Mesenchymal stem cell (in vitro differentiated cells and primary cell): ENCODE results near the gene RNGTT.

Experiments
- DNase-seq: peaks from one replicate; pipeline ENCODE4 v3.0.0-alpha.2; 2013
- H2AFZ ChIP-seq: one replicate; pipeline ENCODE4 v1.6.1; 2013; ENCODE audit warnings: low read depth, mild to moderate bottlenecking, control low read depth, inconsistent platforms, low read length, moderate library complexity
- H2AK5ac ChIP-seq: 2 replicates; pipeline ENCODE4 v1.6.1; 2013; ENCODE audit warnings: low read length, moderate library complexity, mild to moderate bottlenecking, inconsistent platforms; ENCODE audit not compliant: severe bottlenecking
- H2BK120ac ChIP-seq: one replicate; pipeline ENCODE4 v1.6.1; 2013; ENCODE audit warnings: low read depth, mild to moderate bottlenecking, inconsistent platforms, low read length, moderate library complexity
- H2BK12ac ChIP-seq, 2 experiments: one replicate each; pipeline ENCODE4 v1.6.1; 2013; ENCODE audit warnings: inconsistent platforms in 2 of 2, low read length in 2 of 2, mild to moderate bottlenecking in 2 of 2, moderate library complexity in 2 of 2, control low read depth in 1 of 2
- H2BK15ac ChIP-seq: one replicate; pipeline ENCODE4 v1.6.1; 2013; ENCODE audit warnings: mild to moderate bottlenecking, low read depth, inconsistent platforms; ENCODE audit not compliant: poor library complexity, severe bottlenecking
- H2BK5ac ChIP-seq: 2 replicates; pipeline ENCODE4 v1.6.1; 2013; ENCODE audit warnings: low read depth, mild to moderate bottlenecking, low read length, control low read depth, inconsistent platforms; ENCODE audit not compliant: poor library complexity, severe bottlenecking
- H3K14ac ChIP-seq, 2 experiments: one replicate each; pipeline ENCODE4 v1.6.1; 2013; ENCODE audit warnings: inconsistent platforms in 2 of 2, low read length in 2 of 2, control low read depth in 1 of 2, mild to moderate bottlenecking in 1 of 2, moderate library complexity in 1 of 2
- H3K18ac ChIP-seq, 2 experiments: one replicate each; pipeline ENCODE4 v1.6.1; 2013; ENCODE audit warnings: inconsistent platforms in 2 of 2, low read length in 2 of 2, control low read depth in 1 of 2, low read depth in 1 of 2, mild to moderate bottlenecking in 1 of 2
- H3K23ac ChIP-seq, 2 experiments: one replicate each; pipeline ENCODE4 v1.6.1; 2013; ENCODE audit warnings: inconsistent platforms in 2 of 2, low read length in 2 of 2, mild to moderate bottlenecking in 2 of 2, moderate library complexity in 2 of 2, control low read depth in 1 of 2
- H3K27ac ChIP-seq: 2 replicates; pipeline ENCODE4 v1.5.1; 2013; ENCODE audit warnings: mild to moderate bottlenecking, moderate library complexity, low read length, control low read depth, inconsistent platforms; ENCODE audit not compliant: poor library complexity, severe bottlenecking
- H3K27me3 ChIP-seq, 2 experiments: 2 replicates each; pipeline versions ENCODE4 v1.6.1 to v1.7.0; 2013; ENCODE audit warnings: low read length in 2 of 2, mild to moderate bottlenecking in 2 of 2, moderate library complexity in 2 of 2, control low read depth in 1 of 2, inconsistent platforms in 1 of 2; ENCODE audit not compliant: control insufficient read depth in 1 of 2, insufficient read depth in 1 of 2
- H3K36me3 ChIP-seq, 2 experiments: 2 replicates each; pipeline versions ENCODE4 v1.6.1 to v1.7.0; 2013; ENCODE audit warnings: low read length in 2 of 2, control low read depth in 1 of 2, inconsistent platforms in 1 of 2, low read depth in 1 of 2, mild to moderate bottlenecking in 1 of 2; ENCODE audit not compliant: insufficient read depth in 2 of 2, control insufficient read depth in 1 of 2
- H3K4ac ChIP-seq, 2 experiments: one replicate each; pipeline ENCODE4 v1.6.1; 2013; ENCODE audit warnings: inconsistent platforms in 2 of 2, low read length in 2 of 2, mild to moderate bottlenecking in 2 of 2, moderate library complexity in 2 of 2, control low read depth in 1 of 2, low read depth in 1 of 2
- H3K4me1 ChIP-seq: 2 replicates; pipeline ENCODE4 v1.6.1; 2013; ENCODE audit warnings: low read depth, low read length, control low read depth; ENCODE audit not compliant: control insufficient read depth, insufficient read depth
- H3K4me2 ChIP-seq: 2 replicates; pipeline ENCODE4 v1.6.1; 2013; ENCODE audit warnings: low read length, mild to moderate bottlenecking, inconsistent platforms; ENCODE audit not compliant: poor library complexity, severe bottlenecking
- H3K4me3 ChIP-seq, 2 experiments: 2 replicates each; pipeline versions ENCODE4 v1.5.1 to v1.7.0; 2013; ENCODE audit warnings: low read length in 2 of 2, mild to moderate bottlenecking in 2 of 2, control low read depth in 1 of 2, low read depth in 1 of 2; ENCODE audit not compliant: insufficient read depth in 1 of 2
- H3K79me1 ChIP-seq: replicated peaks from 2 replicates; pipeline ENCODE4 v1.6.1; 2013; ENCODE audit warnings: mild to moderate bottlenecking, control low read depth, low read length, inconsistent platforms; ENCODE audit not compliant: poor library complexity, severe bottlenecking
- H3K9ac ChIP-seq: 2 replicates; pipeline ENCODE4 v1.7.0; 2013; ENCODE audit warnings: mild to moderate bottlenecking, low read length, moderate library complexity
- H3K9me3 ChIP-seq: 2 replicates; pipeline ENCODE4 v1.7.0; 2013; ENCODE audit warnings: mild to moderate bottlenecking, low read length; ENCODE audit not compliant: control insufficient read depth
- H4K8ac ChIP-seq: one replicate; pipeline ENCODE4 v1.6.1; 2013; ENCODE audit warnings: inconsistent platforms, mild to moderate bottlenecking, low read length, moderate library complexity
- H4K91ac ChIP-seq: one replicate; pipeline ENCODE4 v1.6.1; 2013; ENCODE audit warnings: mild to moderate bottlenecking, low read length, inconsistent platforms
- WGBS: methylation state at CpG from one replicate; pipeline ENCODE4 v1.1.7; 2013; ENCODE audit warnings: mixed read lengths; 5-methylcytosine and 5-hydroxymethylcytosine counted together

RNGTT gene

GRCh38 chr6:88655586-88655985, 307.8 kb downstream of the RNGTT start:
- H3K36me3 ChIP-seq, result peaks cover 0 to 4% of the 10 kb centered on the region in 2 experiments
- H3K23ac ChIP-seq, result no peak overlapping the region
- H2BK15ac ChIP-seq, result no peak overlapping the region
- H3K9me3 ChIP-seq, result no peaks in the 10 kb centered on the region
- no peak overlapping the region for H3K4me3 ChIP-seq
- no peak overlapping the region for H3K18ac ChIP-seq
- peaks cover 11% of the 10 kb centered on the region for H3K79me1 ChIP-seq
- no peak overlapping the region for H2BK5ac ChIP-seq
- no peaks in the 10 kb centered on the region for H3K4me1 ChIP-seq
- H2AFZ ChIP-seq, result no peak overlapping the region
- H4K8ac ChIP-seq, result no peak overlapping the region
- H3K4me2 ChIP-seq, result no peak overlapping the region
- H4K91ac ChIP-seq, result no peak overlapping the region
- no peak overlapping the region for H3K14ac ChIP-seq
- no peaks in the 10 kb centered on the region for H3K27me3 ChIP-seq
- H3K4ac ChIP-seq, result no peak overlapping the region
- H3K9ac ChIP-seq, result no peak overlapping the region
- DNase-seq, result no peak
- no peak overlapping the region for H3K27ac ChIP-seq
- no peak overlapping the region for H2BK12ac ChIP-seq
- H2BK120ac ChIP-seq, result no peak overlapping the region
- H2AK5ac ChIP-seq, result no peak overlapping the region

- Histone ChIP-seq H2BK12ac (no peak overlapping the region), H3K79me1 (peaks cover 11% of the 10 kb centered on the region), H4K8ac (no peak overlapping the region), H3K4me3 (no peak overlapping the region), H2BK120ac (no peak overlapping the region), H4K91ac (no peak overlapping the region), H3K4ac (no peak overlapping the region), H3K4me2 (no peak overlapping the region), H3K36me3 (peaks cover 0 to 4% of the 10 kb centered on the region in 2 experiments), H2BK15ac (no peak overlapping the region), H3K27me3 (no peaks in the 10 kb centered on the region), H3K9me3 (no peaks in the 10 kb centered on the region), H2AK5ac (no peak overlapping the region), H2BK5ac (no peak overlapping the region), H3K14ac (no peak overlapping the region), H3K18ac (no peak overlapping the region), H3K27ac (no peak overlapping the region), H3K23ac (no peak overlapping the region), H3K9ac (no peak overlapping the region), H2AFZ (no peak overlapping the region), H3K4me1 (peaks cover 1% of the 10 kb centered on the region)
- WGBS, result 100% methylated on average over 2 of the region's 4 CpGs
- no peak for DNase-seq
Measured at GRCh38 chr6:88653936-88654335, 309.5 kb downstream of the RNGTT start.

GRCh38 chr6:88651400-88651799, 312.0 kb downstream of the RNGTT start:
- H3K27ac ChIP-seq, result no peak overlapping the region
- H3K27me3 ChIP-seq, result no peaks in the 10 kb centered on the region
- no peak overlapping the region for H2BK12ac ChIP-seq
- H2AFZ ChIP-seq, result no peak overlapping the region
- H2BK120ac ChIP-seq, result no peak overlapping the region
- no peak overlapping the region for H4K91ac ChIP-seq
- peaks cover 2% of the 10 kb centered on the region for H3K79me1 ChIP-seq
- H3K18ac ChIP-seq, result no peak overlapping the region
- H3K14ac ChIP-seq, result no peak overlapping the region
- H4K8ac ChIP-seq, result no peak overlapping the region
- no peak overlapping the region for H3K9ac ChIP-seq
- H3K4ac ChIP-seq, result no peak overlapping the region
- H3K9me3 ChIP-seq, result no peaks in the 10 kb centered on the region
- H3K4me3 ChIP-seq, result no peak overlapping the region
- no peak overlapping the region for H2BK15ac ChIP-seq
- H3K23ac ChIP-seq, result no peak overlapping the region
- H2AK5ac ChIP-seq, result no peak overlapping the region
- no peaks in the 10 kb centered on the region for H3K36me3 ChIP-seq
- no peak overlapping the region for H3K4me2 ChIP-seq
- H3K4me1 ChIP-seq, result peaks cover 1% of the 10 kb centered on the region
- no peak overlapping the region for H2BK5ac ChIP-seq
- DNase-seq, result no peak

- Histone ChIP-seq H3K79me1 (peaks cover 2% of the 10 kb centered on the region), H4K8ac (no peak overlapping the region), H3K4me1 (peaks cover 1% of the 10 kb centered on the region), H3K14ac (no peak overlapping the region), H3K4ac (no peak overlapping the region), H2BK12ac (no peak overlapping the region), H2BK15ac (no peak overlapping the region), H3K27ac (no peak overlapping the region), H2AK5ac (no peak overlapping the region), H3K18ac (no peak overlapping the region), H3K9me3 (no peaks in the 10 kb centered on the region), H3K4me3 (no peak overlapping the region), H3K27me3 (no peaks in the 10 kb centered on the region), H3K9ac (no peak overlapping the region), H2AFZ (no peak overlapping the region), H2BK5ac (no peak overlapping the region), H4K91ac (no peak overlapping the region), H2BK120ac (no peak overlapping the region), H3K4me2 (no peak overlapping the region), H3K36me3 (no peaks in the 10 kb centered on the region), H3K23ac (no peak overlapping the region)
- DNase-seq, result no peak
- WGBS, result 100% methylated on average over 1 of the region's 1 CpG
Measured at GRCh38 chr6:88650979-88651378, 312.4 kb downstream of the RNGTT start.
